GM06990 (cell line): ENCODE measurements around the gene MYO18A.

ENCODE experiments used
- DNase-seq: peaks from one replicate; pipeline ENCODE4 v3.0.0-alpha.2; 2011; ENCODE audit not compliant: insufficient read length; ENCODE audit errors: extremely low read depth
- H3K27me3 ChIP-seq: replicated peaks from 2 replicates; pipeline ENCODE4 v1.6.0; 2011; ENCODE audit warnings: low read length; ENCODE audit not compliant: control insufficient read depth, insufficient read depth
- H3K36me3 ChIP-seq: 2 replicates; pipeline ENCODE4 v1.5.1; 2011; ENCODE audit warnings: low read length; ENCODE audit not compliant: control insufficient read depth, insufficient read depth
- H3K4me3 ChIP-seq: replicated peaks from 2 replicates; pipeline ENCODE4 v1.5.1; 2011; ENCODE audit warnings: low read depth, mild to moderate bottlenecking, control low read depth, low read length
- TF ChIP-seq, protein P1 (sequence below): IDR thresholded peaks from 2 replicates; pipeline ENCODE4 v1.5.1; 2011; ENCODE audit warnings: low read length, control low read depth, mild to moderate bottlenecking, inconsistent platforms; ENCODE audit not compliant: insufficient read depth, poor library complexity, severe bottlenecking

Gene MYO18A

DNA sequence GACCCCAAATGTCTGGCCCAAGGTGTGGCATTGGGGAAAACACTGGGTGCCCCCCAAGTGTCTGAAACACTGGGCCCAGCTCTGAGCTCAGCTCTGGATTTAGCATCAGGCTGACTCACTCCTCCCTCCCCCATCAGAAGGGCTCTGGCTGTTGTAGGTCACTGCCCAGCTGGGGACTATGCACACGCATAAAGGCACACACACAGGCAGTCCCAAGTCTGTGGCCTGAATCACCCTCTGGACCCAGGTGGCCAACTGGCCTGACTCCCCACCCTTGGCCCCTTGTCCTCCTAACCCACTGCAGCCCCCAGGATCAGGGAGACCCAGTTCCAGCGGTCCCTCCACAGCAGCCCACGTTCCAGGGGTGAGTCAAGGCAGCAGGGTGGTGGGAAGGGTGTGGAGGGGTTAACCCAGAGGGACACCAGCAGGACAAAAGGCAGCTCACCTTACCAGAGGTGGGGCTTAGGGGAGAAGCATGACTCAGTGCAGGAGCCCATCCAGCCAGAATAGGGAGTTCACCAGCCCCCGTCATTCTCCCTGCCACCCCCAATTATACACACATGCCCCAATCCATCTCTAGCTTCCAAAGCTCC is 47.0 kb downstream of the MYO18A start:
- TF ChIP-seq, protein P1, sequence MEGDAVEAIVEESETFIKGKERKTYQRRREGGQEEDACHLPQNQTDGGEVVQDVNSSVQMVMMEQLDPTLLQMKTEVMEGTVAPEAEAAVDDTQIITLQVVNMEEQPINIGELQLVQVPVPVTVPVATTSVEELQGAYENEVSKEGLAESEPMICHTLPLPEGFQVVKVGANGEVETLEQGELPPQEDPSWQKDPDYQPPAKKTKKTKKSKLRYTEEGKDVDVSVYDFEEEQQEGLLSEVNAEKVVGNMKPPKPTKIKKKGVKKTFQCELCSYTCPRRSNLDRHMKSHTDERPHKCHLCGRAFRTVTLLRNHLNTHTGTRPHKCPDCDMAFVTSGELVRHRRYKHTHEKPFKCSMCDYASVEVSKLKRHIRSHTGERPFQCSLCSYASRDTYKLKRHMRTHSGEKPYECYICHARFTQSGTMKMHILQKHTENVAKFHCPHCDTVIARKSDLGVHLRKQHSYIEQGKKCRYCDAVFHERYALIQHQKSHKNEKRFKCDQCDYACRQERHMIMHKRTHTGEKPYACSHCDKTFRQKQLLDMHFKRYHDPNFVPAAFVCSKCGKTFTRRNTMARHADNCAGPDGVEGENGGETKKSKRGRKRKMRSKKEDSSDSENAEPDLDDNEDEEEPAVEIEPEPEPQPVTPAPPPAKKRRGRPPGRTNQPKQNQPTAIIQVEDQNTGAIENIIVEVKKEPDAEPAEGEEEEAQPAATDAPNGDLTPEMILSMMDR, result no peak
- no peaks in the 10 kb centered on the region for H3K27me3 ChIP-seq
- no peak for DNase-seq
- peaks cover 3% of the 10 kb centered on the region for H3K36me3 ChIP-seq
- H3K4me3 ChIP-seq, result no peak overlapping the region

DNA sequence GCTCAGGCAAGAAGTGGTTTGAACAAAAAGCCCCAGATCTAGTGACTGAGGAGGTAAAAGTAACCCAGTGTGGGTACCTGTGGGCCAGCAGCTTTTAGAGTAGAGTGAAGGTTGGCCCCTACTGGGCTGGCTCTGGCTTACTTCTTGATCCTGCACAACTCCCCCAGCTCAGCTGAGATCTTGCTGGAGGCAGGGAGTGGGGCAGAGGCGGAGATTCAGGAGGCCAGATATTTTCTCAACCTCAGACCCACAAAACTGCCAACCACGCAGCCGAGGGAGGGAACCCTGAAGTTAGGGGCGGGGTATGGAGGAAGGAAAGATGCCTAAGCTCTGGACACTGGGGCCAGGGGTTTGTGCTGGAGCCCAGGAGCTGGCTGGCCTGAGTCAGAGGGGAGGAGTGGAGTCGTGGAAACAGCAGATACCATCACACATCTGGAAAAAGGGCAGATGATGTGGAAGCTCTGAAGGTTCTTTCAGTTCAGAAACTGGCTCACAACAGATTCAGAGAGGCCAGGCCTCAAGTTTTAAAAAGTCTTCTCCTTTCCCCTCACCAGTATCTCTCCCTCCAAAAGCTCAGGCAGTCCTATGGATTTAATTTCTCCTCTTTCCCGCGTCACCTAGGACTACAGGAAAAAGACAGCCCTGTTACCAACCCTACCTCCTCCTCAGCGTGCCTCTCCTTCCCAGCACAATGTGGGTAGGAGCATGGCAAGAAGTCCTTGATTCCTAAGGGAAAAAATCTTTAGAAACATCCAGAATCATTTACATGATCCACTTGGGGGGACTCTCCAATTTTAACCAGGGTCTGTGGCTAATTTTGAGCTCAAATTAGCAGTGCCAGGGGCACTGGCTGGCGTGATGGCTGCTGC is 48.1 kb downstream of the MYO18A start:
- Histone ChIP-seq H3K27me3 (no peaks in the 10 kb centered on the region), H3K4me3 (no peak overlapping the region), H3K36me3 (peaks cover 8% of the 10 kb centered on the region)
- TF ChIP-seq, protein P1, result no peak
- no peak for DNase-seq

DNA sequence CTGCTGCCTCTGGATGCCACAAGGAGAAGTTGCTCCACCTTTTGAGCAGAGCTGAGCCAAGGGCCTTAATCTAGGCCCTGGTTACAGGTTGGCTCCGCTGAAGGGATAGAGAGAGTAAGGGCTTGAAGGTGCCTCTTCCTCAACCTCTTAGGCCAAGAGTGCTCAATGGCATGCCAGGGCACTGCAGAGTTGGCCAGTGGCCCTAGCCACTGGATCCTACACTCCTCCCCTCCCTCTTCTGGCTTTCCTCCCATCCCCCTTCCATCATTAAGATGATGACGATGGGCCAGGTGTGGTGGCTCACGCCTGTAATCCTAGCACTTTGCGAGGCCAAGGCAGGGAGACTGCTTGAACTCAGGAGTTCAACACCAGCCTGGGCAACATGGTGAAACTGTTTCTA is 50.5 kb downstream of the MYO18A start:
- Histone ChIP-seq H3K36me3 (peaks cover 8% of the 10 kb centered on the region), H3K27me3 (no peaks in the 10 kb centered on the region), H3K4me3 (no peak overlapping the region)
- TF ChIP-seq, protein P1, result no peak
- DNase-seq, result no peak

DNA sequence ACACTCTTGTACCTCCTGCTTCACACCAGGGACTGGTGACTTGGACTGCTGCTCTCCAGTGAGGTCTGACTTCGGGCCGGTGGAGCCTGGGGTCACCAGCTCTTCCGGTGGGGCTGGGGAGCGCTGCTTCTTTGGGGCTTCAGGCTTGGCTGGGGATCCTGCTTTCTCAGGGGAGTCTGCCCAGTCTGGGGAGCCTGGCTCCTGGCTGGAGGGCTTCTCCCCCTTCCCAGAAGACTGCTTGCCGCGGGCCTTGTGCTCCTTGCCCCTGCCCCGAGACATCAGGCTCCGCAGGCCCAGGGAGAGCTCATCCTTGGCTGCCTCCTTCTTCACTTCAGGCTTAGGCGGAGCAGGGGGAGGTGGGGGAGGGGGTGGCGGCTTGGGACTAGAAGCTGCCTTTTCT is 52.4 kb downstream of the MYO18A start:
- TF ChIP-seq, protein P1, result no peak
- Histone ChIP-seq H3K27me3 (no peaks in the 10 kb centered on the region), H3K4me3 (no peak overlapping the region), H3K36me3 (peaks cover 8% of the 10 kb centered on the region)
- no peak for DNase-seq

DNA sequence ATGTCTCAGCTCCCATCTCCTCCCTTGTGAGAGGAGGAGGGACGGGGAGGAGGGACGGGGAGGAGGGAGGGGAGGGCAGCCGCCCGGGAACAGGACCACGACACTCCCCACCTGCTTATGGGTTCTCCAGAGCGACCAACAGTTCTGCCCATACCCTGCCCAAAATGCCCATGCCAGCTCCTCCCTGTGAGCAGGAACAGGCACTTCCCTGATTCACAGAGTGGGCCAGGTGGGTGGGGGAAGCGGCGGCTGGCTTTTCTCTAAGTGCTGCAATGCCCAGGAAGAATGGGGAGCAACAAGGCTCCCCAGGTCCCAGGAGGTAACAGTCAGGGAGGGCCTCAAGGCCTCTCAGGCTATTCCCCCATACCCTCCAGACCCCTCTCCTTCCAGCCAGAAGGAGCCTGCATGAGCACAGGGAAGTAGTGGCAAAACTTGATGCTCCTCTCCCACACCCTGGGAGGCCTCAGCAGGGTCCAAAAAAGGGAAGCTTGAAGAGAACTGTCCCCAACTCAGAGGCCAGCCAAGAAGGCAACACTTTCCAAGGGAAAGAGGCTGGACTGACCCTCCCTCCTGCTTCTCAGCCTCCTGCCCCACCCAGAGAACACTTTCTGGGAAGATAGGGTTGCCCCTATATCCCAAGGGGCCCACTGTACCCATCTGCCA is 53.8 kb downstream of the MYO18A start:
- H3K4me3 ChIP-seq, result no peak overlapping the region
- H3K27me3 ChIP-seq, result no peaks in the 10 kb centered on the region
- TF ChIP-seq, protein P1, result no peak
- DNase-seq, result no peak
- H3K36me3 ChIP-seq, result peaks cover 20% of the 10 kb centered on the region
